Adrenal gland (tissue), 12 donors: ENCODE measurements around the gene FUT4. TPM values are rescaled to one million over a fixed set of nuclear protein-coding genes. Genes with fewer than 3 reads are reported as not detected.
A peak's percentile ranks its signal among the peaks of the same experiment; 100 is the strongest.

Experiments used
- DNase-seq, 7 donors: peaks; one replicate each; pipeline ENCODE4 v3.0.0-alpha.2; 2019 to 2020
- H3K27ac ChIP-seq, 5 donors: fragments of 200-600 bp; sonication (generic) in 4 of 5; 1 replicate in 3 of 5; 2 replicates in 2 of 5; pipeline versions ENCODE4 v1.5.1 to v1.8.0; 2016 to 2020; ENCODE audit warnings: mild to moderate bottlenecking in 1 of 5
- H3K27me3 ChIP-seq: fragments of 200-600 bp; 2 replicates; pipeline ENCODE4 v1.8.0; 2021
- H3K36me3 ChIP-seq, 2 donors: fragments of 200-600 bp; replicated peaks in 1 of 2; 1 replicate in 1 of 2; 2 replicates in 1 of 2; pipeline versions ENCODE4 v1.5.1 to v1.8.0; 2018 to 2022
- H3K4me1 ChIP-seq, 2 donors: fragments of 200-600 bp; replicated peaks in 1 of 2; 1 replicate in 1 of 2; 2 replicates in 1 of 2; pipeline versions ENCODE4 v1.5.1 to v1.8.0; 2018 to 2021
- H3K4me3 ChIP-seq, 4 donors: fragments of 200-600 bp; sonication (generic) in 3 of 4; one replicate each; pipeline ENCODE4 v1.5.1; 2016 to 2018
- H3K9me3 ChIP-seq, 3 donors: fragments of 200-600 bp; sonication (generic) in 1 of 3; replicated peaks in 1 of 3; 1 replicate in 2 of 3; 2 replicates in 1 of 3; pipeline versions ENCODE4 v1.5.1 to v1.8.0; 2016 to 2021
- POLR2A ChIP-seq, 2 donors: fragments of 450-650 bp; IDR thresholded peaks; one replicate each; pipeline ENCODE4 v1.6.1; 2017; ENCODE audit warnings: antibody characterized with exemption in 2 of 2, mild to moderate bottlenecking in 2 of 2, moderate library complexity in 1 of 2
- WGBS, 4 donors: extraction: QIAGEN DNeasy Blood & Tissue Kit in 2 of 4; methylation state at CpG; one replicate each; pipeline versions ENCODE4 v1.1.5 to v1.1.7; 2013 to 2017; 5-methylcytosine and 5-hydroxymethylcytosine counted together
- intact Hi-C, 2 donors: fragments of 100-400 bp; cut with DNase I; formaldehyde crosslinking; loops; one replicate each; pipeline versions ENCODE4 v1.14.1 to v1.15.0; 2022 to 2023
- polyA plus RNA-seq, 3 donors: library from polyadenylated mRNA; stranded (reverse); fragments of 200-250 nt in 2 of 3; fragments of 350-450 nt in 1 of 3; fragmentation: Illumina TruSeq in 1 of 3; extraction: RNeasy Lipid Tissue Mini Kit (QIAGEN cat#74804) in 1 of 3; gene quantifications; one replicate each; pipeline ENCODE4 v1.2.3, GENCODE V29; 2013 to 2014
- total RNA-seq, 9 donors: library from RNA; depleted of rRNA in 4 of 9; stranded (reverse); fragments of >200 nt in 4 of 9; fragments of 120-200 nt in 1 of 9; fragmentation: NEBNext Ultra II Directional in 1 of 9; extraction: Animal tissue kit (Norgen Biotek cat#: 25700) in 1 of 9; gene quantifications; one replicate each; pipeline versions ENCODE4 v1.1.0 to v1.2.4, GENCODE V29; 2013 to 2023
- TF ChIP-seq, protein P1 (sequence below), 6 experiments: fragments of 450-650 bp in 4 of 6; fragments of 200-600 bp in 2 of 6; sonication (generic) in 1 of 6; IDR thresholded peaks; 1 replicate in 5 of 6; 2 replicates in 1 of 6; pipeline versions ENCODE4 v1.5.1 to v1.8.0; 2016 to 2021; ENCODE audit warnings: antibody characterized with exemption in 6 of 6, mild to moderate bottlenecking in 2 of 6, moderate library complexity in 1 of 6
- donor health status: healthy with polysubstance abuse.
- donor health status: Bipolar disorder and iron deficiency.
- donor health status: DM: yes; HTN: yes; CAD: no.
- donor health status: DM: no; HTN: no; CAD: no.
- donor health status: DM: no; HTN: no; CAD: no.
- donor health status: DM: yes; HTN: yes; CAD: no.

Gene FUT4
- total and polyA plus RNA-seq, 12 donors = 0.61 to 5.8 (median 3.4) TPM

GRCh38 chr11:94511932-94512781 lies 31.6 kb upstream of the FUT4 start, which contains the start of gene C11orf97:
C11orf97 (plus strand) TSS chr11:94512461; CDS start chr11:94512529, 68 bp downstream.
- intact Hi-C loops = no loop called here
- Histone ChIP-seq H3K4me3 (peak within 1 kb of the TSS in 2 of 4 donors; percentile 36 to 64), H3K4me1 (peaks cover 10 to 14% of the 10 kb centered on the region in 2 donors), H3K9me3 (no peaks in the 10 kb centered on the region), H3K27ac (no peak within 1 kb of the TSS), H3K36me3 (no peaks in the 10 kb centered on the region), H3K27me3 (no peaks in the 10 kb centered on the region)
- 18 to 24% (median 20%) methylated on average over 38 to 53 of the region's 53 CpGs for WGBS, 4 donors
- no peak for TF ChIP-seq POLR2A (IDR thresholded peaks at IDR 0.05)
- TF ChIP-seq, protein P1, sequence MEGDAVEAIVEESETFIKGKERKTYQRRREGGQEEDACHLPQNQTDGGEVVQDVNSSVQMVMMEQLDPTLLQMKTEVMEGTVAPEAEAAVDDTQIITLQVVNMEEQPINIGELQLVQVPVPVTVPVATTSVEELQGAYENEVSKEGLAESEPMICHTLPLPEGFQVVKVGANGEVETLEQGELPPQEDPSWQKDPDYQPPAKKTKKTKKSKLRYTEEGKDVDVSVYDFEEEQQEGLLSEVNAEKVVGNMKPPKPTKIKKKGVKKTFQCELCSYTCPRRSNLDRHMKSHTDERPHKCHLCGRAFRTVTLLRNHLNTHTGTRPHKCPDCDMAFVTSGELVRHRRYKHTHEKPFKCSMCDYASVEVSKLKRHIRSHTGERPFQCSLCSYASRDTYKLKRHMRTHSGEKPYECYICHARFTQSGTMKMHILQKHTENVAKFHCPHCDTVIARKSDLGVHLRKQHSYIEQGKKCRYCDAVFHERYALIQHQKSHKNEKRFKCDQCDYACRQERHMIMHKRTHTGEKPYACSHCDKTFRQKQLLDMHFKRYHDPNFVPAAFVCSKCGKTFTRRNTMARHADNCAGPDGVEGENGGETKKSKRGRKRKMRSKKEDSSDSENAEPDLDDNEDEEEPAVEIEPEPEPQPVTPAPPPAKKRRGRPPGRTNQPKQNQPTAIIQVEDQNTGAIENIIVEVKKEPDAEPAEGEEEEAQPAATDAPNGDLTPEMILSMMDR (IDR thresholded peaks at IDR 0.05) = no peak
- peak; percentile 60 to 75 (median 62) for DNase-seq

GRCh38 chr11:94513091-94513490 lies 30.6 kb upstream of the FUT4 start:
- TF ChIP-seq POLR2A (IDR thresholded peaks at IDR 0.05) = no peak
- TF ChIP-seq, protein P1 (IDR thresholded peaks at IDR 0.05) = no peak
- Histone ChIP-seq H3K36me3 (no peaks in the 10 kb centered on the region), H3K4me1 (peaks cover 10 to 14% of the 10 kb centered on the region in 2 donors), H3K4me3 (no peak overlapping the region), H3K27me3 (no peaks in the 10 kb centered on the region), H3K27ac (no peak overlapping the region), H3K9me3 (no peaks in the 10 kb centered on the region)
- WGBS, 4 donors = 59 to 84% (median 70%) methylated on average over 2 of the region's 2 CpGs
- intact Hi-C loops = no loop called here
- no peak for DNase-seq

DNA sequence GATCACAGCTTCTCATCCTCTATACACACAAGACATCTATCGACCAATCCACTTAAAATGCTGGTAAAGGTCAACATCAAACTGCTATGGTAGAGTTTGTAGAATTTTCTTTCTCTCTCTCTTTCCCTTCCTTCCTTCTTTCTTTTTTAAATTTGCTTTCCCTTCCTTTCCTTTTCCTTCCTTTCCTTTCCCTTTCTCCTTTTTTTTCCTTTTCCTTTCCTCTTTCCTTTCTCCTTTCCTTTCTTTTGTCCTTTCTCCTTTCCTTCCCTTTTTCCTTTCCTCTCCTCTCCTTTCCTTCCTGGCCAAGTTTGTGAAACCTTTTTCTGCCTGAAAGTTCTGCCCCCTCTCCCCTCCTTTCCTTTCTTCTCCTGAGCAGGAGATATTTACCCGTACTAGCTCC lies 28.3 kb upstream of the FUT4 start:
- 75 to 88% (median 79%) methylated on average over 2 of the region's 2 CpGs for WGBS, 4 donors
- DNase-seq = no peak
- intact Hi-C loops = no loop called here
- Histone ChIP-seq H3K27ac (no peak overlapping the region), H3K9me3 (no peaks in the 10 kb centered on the region), H3K4me1 (peaks cover 10 to 18% of the 10 kb centered on the region in 2 donors), H3K4me3 (no peak overlapping the region), H3K36me3 (no peaks in the 10 kb centered on the region), H3K27me3 (no peaks in the 10 kb centered on the region)
- TF ChIP-seq, protein P1 (IDR thresholded peaks at IDR 0.05) = no peak
- no peak for TF ChIP-seq POLR2A (IDR thresholded peaks at IDR 0.05)

- no peak overlapping the region for H3K27ac ChIP-seq
- WGBS, 4 donors = 0 to 100% (median 56%) methylated on average over 1 of the region's 1 CpG
- H3K27me3 ChIP-seq = no peaks in the 10 kb centered on the region
- no peaks in the 10 kb centered on the region for H3K36me3 ChIP-seq
- H3K9me3 ChIP-seq = no peaks in the 10 kb centered on the region
- intact Hi-C loops = no loop called here
- H3K4me3 ChIP-seq = no peak overlapping the region
- peaks cover 9 to 18% of the 10 kb centered on the region in 2 donors for H3K4me1 ChIP-seq
- TF ChIP-seq, protein P1 (IDR thresholded peaks at IDR 0.05) = no peak
- no peak for TF ChIP-seq POLR2A (IDR thresholded peaks at IDR 0.05)
- no peak for DNase-seq
Measured at GRCh38 chr11:94516725-94517124, 27.0 kb upstream of the FUT4 start.
